ENCODE data around the gene ATP9B. TPM values are rescaled to one million over a fixed set of nuclear protein-coding genes. Genes with fewer than 3 reads are reported as not detected.
A peak's percentile ranks its signal among the peaks of the same experiment; 100 is the strongest.

ATP9B gene
- total RNA-seq, 1 experiment from 2014 or later: 20.9 TPM

GRCh38 chr18:79136742-79137141 lies 67.5 kb downstream of the ATP9B start:
- Mint-ChIP-seq H3K4me3 (no peak overlapping the region), H3K27ac (no peak overlapping the region), H3K27me3 (ENCODE audit: low read depth) (no peaks in the 10 kb centered on the region), H3K9me3 (no peaks in the 10 kb centered on the region), H3K4me1 (peaks cover 0 to 2% of the 10 kb centered on the region in 2 experiments; a peak in 2 of 4 replicates), H3K36me3 (ENCODE audit: insufficient read depth in 1 of 3, low read depth in 3 of 3) (peaks cover 0 to 3% (median 1%) of the 10 kb centered on the region in 3 experiments; a peak in 2 of 7 replicates)
- no peak overlapping the region for H2BK15ac ChIP-seq (ENCODE audit: low read depth, low read length)
- no peaks in the 10 kb centered on the region for H4K20me1 ChIP-seq (ENCODE audit: control insufficient read depth, insufficient read depth, insufficient read length)
- peak; percentile 16; the same call in 1 of the 3 replicates for TF ChIP-seq CTCF (conservative IDR thresholded peaks at IDR 0.05)
- H3K14ac ChIP-seq (ENCODE audit: insufficient read depth, low read length): no peak overlapping the region
- no peak overlapping the region for H3K4me2 ChIP-seq (ENCODE audit: insufficient read depth, insufficient read length, low read length)
- no peak overlapping the region for H2BK120ac ChIP-seq (ENCODE audit: low read depth, low read length, poor library complexity, severe bottlenecking)
- H3K23ac ChIP-seq (ENCODE audit: insufficient read length, low read depth, low read length): no peak overlapping the region
- no peaks in the 10 kb centered on the region for H3K9me3 ChIP-seq (ENCODE audit: control insufficient read depth, low read depth, low read length)
- H2AK5ac ChIP-seq (ENCODE audit: insufficient read length, low read length): no peak overlapping the region
- H4K5ac ChIP-seq (ENCODE audit: insufficient read length, low read depth, low read length): no peak overlapping the region
- no peak overlapping the region for H2BK5ac ChIP-seq (ENCODE audit: insufficient read length, low read length)
- WGBS (ENCODE audit: extremely low coverage, insufficient read length, low lambda C conversion rate): no CpG with 5 or more reads among the region's 6 CpGs
- H3K79me1 ChIP-seq (ENCODE audit: insufficient read depth, low read depth, low read length, poor library complexity, severe bottlenecking): no peaks in the 10 kb centered on the region
- H4K8ac ChIP-seq (replicated peaks; ENCODE audit: insufficient read length, low read depth, low read length): no peak overlapping the region
- H3K4me1 ChIP-seq (ENCODE audit: insufficient read depth, low read length): no peaks in the 10 kb centered on the region
- H3K4ac ChIP-seq (ENCODE audit: low read depth, low read length): no peak overlapping the region
- H2BK20ac ChIP-seq (ENCODE audit: low read depth, low read length, poor library complexity, severe bottlenecking): no peak overlapping the region
- H4K91ac ChIP-seq (ENCODE audit: insufficient read length, low read depth, low read length): no peak overlapping the region
- no peak overlapping the region for H3K56ac ChIP-seq (ENCODE audit: insufficient read length, low read depth, low read length)
- no peak overlapping the region for H3K18ac ChIP-seq (ENCODE audit: insufficient read length, low read depth, low read length)
- no peak overlapping the region for H2BK12ac ChIP-seq (ENCODE audit: insufficient read length, low read depth, low read length)
- no peaks in the 10 kb centered on the region for H3K79me2 ChIP-seq (ENCODE audit: insufficient read depth, low read length)
- no peaks in the 10 kb centered on the region for H3K27me3 ChIP-seq (ENCODE audit: insufficient read depth, low read length)
- H3K27ac ChIP-seq (ENCODE audit: insufficient read length, low read depth, low read length): no peak overlapping the region
- no peak overlapping the region for H3K9ac ChIP-seq (ENCODE audit: extremely low read depth, insufficient read length, low read length)
- DNase-seq: no peak
- no peak overlapping the region for H2AFZ ChIP-seq (ENCODE audit: low read length)
- H3T11ph ChIP-seq (ENCODE audit: low read length): no peak overlapping the region
- no peaks in the 10 kb centered on the region for H3K23me2 ChIP-seq (ENCODE audit: insufficient read length, low read depth, low read length, poor library complexity, severe bottlenecking)
